ENCODE measurements around the gene STOM.

DNA sequence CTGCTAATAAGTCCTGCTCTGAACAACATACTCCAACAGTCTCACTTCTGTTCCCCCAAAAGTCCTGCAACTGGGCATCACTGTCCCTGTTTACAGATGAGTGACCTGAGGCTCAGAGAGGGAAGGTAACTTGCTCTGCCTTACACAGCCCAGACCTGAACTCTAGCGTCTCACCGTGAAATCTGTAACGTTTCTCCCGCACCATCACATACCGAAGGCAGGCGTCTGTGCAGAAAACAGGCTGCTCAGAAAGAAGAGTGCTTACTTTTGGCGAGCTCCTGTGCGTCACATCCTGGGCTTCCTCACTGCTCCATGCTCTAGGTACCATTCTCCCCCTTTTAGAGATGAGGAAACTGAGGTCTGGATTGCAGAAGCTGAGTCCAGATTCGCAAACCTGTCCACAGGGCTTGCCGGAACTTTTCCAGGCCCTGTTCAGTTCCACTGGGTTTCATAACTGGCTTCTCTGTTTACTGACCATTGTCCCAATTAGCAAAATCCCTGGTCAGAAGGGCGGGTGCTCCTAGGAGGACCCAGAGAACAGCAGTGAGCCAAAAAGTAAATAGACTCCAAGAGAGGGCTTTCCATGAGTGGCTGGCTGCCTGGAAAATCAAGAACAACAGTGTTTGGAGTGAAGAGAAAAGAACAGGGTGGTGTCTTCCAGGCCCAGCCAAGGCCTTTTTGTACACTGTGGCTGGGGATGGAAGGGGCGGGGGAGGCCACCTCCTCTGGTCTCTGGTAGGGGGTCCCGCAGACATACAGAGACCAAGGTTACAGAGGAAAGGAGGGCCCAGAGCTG, 75.0 kb downstream of the STOM start:
- TF ChIP-seq POLR2A (IDR thresholded peaks at IDR 0.05; ENCODE audit: low read depth, low read length) (no peak), POLR2AphosphoS5 (IDR thresholded peaks at IDR 0.05; ENCODE audit: low read depth, low read length) (no peak), TAF1 (IDR thresholded peaks at IDR 0.05; ENCODE audit: low read depth, low read length) (no peak), POU2F2 (IDR thresholded peaks at IDR 0.05; ENCODE audit: low read depth, low read length) (no peak), SPI1 (IDR thresholded peaks at IDR 0.05; ENCODE audit: low read depth, low read length) (no peak)

Data from GM12891 (cell line).